Progenitor cell of endocrine pancreas (in vitro differentiated cells): Measurements from ENCODE around the gene NPPB. TPM values are rescaled to one million over a fixed set of nuclear protein-coding genes. Genes with fewer than 3 reads are reported as not detected.

ENCODE experiments used
- DNase-seq: peaks from one replicate; pipeline ENCODE4 v3.0.0; 2021; ENCODE audit warnings: low spot score; ENCODE audit not compliant: unreplicated experiment
- H3K27ac Mint-ChIP-seq: 2 replicates; pipeline ENCODE4 v1.8.0; 2021; ENCODE audit warnings: mild to moderate bottlenecking, moderate library complexity, mixed read lengths
- H3K27me3 Mint-ChIP-seq: 2 replicates; pipeline ENCODE4 v1.8.0; 2021; ENCODE audit warnings: mixed read lengths
- H3K36me3 Mint-ChIP-seq: 2 replicates; pipeline ENCODE4 v1.8.0; 2022; ENCODE audit warnings: mixed read lengths; ENCODE audit not compliant: insufficient read depth
- H3K4me1 Mint-ChIP-seq: 2 replicates; pipeline ENCODE4 v1.8.0; 2021; ENCODE audit warnings: low read depth, mixed read lengths
- H3K4me3 Mint-ChIP-seq: 2 replicates; pipeline ENCODE4 v1.8.0; 2021; ENCODE audit warnings: low read depth, mild to moderate bottlenecking, moderate library complexity, mixed read lengths
- H3K9me3 Mint-ChIP-seq: 2 replicates; pipeline ENCODE4 v1.8.0; 2021; ENCODE audit warnings: low read depth, mixed read lengths
- total RNA-seq: library from RNA; stranded (reverse); gene quantifications from 2 replicates; pipeline ENCODE4 v1.2.1, GENCODE V29; 2021
- TF ChIP-seq, protein P1 (sequence below): fragments of 200-600 bp; sonication (generic); IDR thresholded peaks from one replicate; pipeline ENCODE4 v1.5.0; 2021; ENCODE audit warnings: antibody characterized with exemption, mild to moderate bottlenecking; ENCODE audit not compliant: unreplicated experiment

NPPB gene
- total RNA-seq, 1 donor from 2014 or later, result 5.3 TPM

DNA sequence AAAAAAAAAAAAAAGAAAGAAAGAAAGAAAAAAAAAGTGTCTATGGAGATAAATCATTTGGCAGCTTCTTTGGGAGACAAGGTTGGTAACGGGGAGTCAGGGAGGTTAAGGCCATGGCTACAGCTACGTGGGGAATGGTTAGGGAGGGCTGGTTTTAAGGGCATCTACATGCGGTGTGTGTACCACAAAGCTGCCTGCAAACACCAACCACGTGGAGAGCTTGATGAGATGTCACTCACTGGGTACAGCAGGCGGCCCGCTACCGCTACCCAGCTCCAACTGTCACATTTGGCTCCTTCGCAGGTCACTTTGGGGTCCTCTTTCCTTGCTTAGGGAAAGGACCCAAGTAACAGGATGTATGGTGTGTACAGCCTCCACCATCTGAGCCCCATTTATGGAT, 4.2 kb downstream of the NPPB start:
- Mint-ChIP-seq H3K9me3 (no peaks in the 10 kb centered on the region), H3K27me3 (peaks cover 36% of the 10 kb centered on the region), H3K36me3 (peaks cover 1% of the 10 kb centered on the region), H3K4me1 (peaks cover 2% of the 10 kb centered on the region), H3K27ac (no peak overlapping the region), H3K4me3 (no peak overlapping the region)
- DNase-seq, result no peak
- TF ChIP-seq, protein P1, sequence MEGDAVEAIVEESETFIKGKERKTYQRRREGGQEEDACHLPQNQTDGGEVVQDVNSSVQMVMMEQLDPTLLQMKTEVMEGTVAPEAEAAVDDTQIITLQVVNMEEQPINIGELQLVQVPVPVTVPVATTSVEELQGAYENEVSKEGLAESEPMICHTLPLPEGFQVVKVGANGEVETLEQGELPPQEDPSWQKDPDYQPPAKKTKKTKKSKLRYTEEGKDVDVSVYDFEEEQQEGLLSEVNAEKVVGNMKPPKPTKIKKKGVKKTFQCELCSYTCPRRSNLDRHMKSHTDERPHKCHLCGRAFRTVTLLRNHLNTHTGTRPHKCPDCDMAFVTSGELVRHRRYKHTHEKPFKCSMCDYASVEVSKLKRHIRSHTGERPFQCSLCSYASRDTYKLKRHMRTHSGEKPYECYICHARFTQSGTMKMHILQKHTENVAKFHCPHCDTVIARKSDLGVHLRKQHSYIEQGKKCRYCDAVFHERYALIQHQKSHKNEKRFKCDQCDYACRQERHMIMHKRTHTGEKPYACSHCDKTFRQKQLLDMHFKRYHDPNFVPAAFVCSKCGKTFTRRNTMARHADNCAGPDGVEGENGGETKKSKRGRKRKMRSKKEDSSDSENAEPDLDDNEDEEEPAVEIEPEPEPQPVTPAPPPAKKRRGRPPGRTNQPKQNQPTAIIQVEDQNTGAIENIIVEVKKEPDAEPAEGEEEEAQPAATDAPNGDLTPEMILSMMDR, result no peak

DNA sequence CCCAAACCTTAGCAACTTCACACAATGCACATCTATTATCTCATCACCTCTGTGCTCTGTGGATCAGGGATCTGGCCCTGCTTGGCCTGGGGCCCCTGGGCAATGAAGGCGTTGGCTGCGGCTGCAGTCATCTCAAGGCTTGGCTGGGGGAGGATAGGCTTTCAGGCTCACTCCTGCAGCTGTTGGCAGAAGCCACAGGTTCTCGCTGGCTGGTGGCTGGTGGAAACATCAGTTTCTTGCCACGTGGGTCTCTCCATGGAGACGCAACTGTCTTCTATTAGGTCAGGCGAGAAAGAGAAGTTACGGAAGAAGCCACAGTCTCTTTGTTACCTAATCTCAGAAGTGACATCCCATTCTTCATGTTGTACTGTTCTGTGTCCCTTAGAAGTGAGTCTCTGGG, 7.6 kb downstream of the NPPB start:
- Mint-ChIP-seq H3K9me3 (no peaks in the 10 kb centered on the region), H3K4me3 (no peak overlapping the region), H3K27me3 (peaks cover 8% of the 10 kb centered on the region), H3K27ac (no peak overlapping the region), H3K4me1 (no peaks in the 10 kb centered on the region), H3K36me3 (peaks cover 1% of the 10 kb centered on the region)
- no peak for DNase-seq
- TF ChIP-seq, protein P1, result no peak

DNA sequence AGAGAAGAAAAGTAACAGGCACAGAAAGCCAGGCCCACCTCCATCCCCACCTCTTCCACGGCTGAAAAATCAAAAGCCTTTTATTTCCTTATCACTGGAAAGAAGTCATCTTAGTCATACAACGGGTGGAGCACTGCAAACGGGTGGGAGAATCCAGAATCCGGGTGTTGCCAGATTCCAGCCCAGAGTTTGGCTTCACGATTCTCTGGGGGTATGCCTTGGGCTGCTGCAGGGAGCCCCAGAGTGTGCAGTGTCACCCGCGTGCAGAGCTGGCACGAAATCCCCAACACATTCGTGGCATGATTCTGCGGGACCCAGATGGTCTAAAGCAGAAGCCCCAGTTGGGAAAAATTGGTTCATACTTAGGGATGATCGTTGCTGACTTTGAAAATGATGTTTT, 8.6 kb downstream of the NPPB start:
- Mint-ChIP-seq H3K4me1 (no peaks in the 10 kb centered on the region), H3K4me3 (no peak overlapping the region), H3K9me3 (no peaks in the 10 kb centered on the region), H3K27me3 (peaks cover 8% of the 10 kb centered on the region), H3K36me3 (peaks cover 6% of the 10 kb centered on the region), H3K27ac (no peak overlapping the region)
- TF ChIP-seq, protein P1, result no peak
- DNase-seq, result no peak

DNA sequence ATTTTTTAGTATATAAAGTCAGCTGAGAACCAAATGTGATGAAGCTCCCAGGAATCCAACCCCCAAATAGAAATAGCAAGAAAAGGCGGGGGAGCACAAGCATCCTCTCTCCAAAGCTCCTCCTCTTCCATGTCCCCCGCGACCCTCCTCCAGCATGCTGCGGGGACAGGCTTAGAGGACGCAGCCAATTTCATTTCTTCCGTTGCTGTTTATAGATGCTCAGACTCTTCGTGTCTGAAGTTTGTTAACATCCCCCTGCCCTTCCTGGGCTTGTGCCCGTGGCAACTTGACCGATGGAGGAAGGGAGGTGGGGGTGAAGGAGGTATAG, 10.4 kb downstream of the NPPB start:
- peaks cover 11% of the 10 kb centered on the region for H3K36me3 Mint-ChIP-seq
- H3K4me3 Mint-ChIP-seq, result no peak overlapping the region
- H3K27ac Mint-ChIP-seq, result no peak overlapping the region
- no peak for DNase-seq
- peaks cover 4% of the 10 kb centered on the region for H3K27me3 Mint-ChIP-seq
- no peaks in the 10 kb centered on the region for H3K4me1 Mint-ChIP-seq
- H3K9me3 Mint-ChIP-seq, result no peaks in the 10 kb centered on the region
- TF ChIP-seq, protein P1, result no peak

DNA sequence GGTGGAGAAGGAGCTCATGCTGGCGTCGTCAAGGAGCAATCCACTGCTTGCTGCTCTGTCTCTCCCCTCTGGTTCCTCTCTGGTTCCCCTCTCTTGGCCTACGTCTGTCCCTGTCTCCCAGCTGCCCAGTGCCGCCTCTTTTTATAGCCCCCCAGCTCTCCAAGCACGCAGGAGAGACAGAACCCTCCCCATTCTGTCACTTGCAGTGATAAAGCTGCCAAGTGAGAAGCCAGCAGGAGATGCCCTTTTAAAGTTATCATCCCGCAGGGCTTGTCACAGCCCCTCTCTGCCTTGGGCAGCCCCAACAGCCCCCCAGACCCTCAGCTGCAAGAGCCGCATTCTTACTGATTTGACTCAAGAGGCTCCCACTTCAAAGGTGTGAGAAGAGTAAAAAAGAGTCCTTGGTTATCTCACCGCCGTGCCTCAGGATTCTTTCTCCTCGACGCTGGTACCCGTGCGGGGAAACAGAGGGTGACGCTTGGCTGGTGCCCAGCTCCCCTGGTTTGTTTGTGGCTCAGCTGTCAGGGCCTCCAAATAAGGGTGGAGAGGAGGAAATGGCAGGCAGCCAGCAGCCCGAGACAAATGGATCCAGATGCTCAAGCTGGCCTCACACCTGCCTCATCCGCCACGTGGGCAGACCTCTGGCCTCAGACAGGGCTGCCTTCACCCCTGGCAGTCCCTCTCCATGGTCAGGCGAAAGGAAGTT, 10.9 kb downstream of the NPPB start, which contains the start of gene NPPA:
NPPA (minus strand) TSS at position 117 of the 706 bp plus-strand sequence; CDS start at position 18, 99 bp downstream.
- no peaks in the 10 kb centered on the region for H3K9me3 Mint-ChIP-seq
- TF ChIP-seq, protein P1, result no peak
- H3K27ac Mint-ChIP-seq, result no peak within 1 kb of the TSS
- DNase-seq, result no peak
- peaks cover under 1% of the 10 kb centered on the region for H3K27me3 Mint-ChIP-seq
- H3K36me3 Mint-ChIP-seq, result peaks cover 12% of the 10 kb centered on the region
- H3K4me1 Mint-ChIP-seq, result no peaks in the 10 kb centered on the region
- no peak within 1 kb of the TSS for H3K4me3 Mint-ChIP-seq
